Measurements from ENCODE around the gene EPHA3. TPM values are rescaled to one million over a fixed set of nuclear protein-coding genes. Genes with fewer than 3 reads are reported as not detected.

The EPHA3 gene
- 25.6 and 29.2 TPM in 2 replicates for total RNA-seq (2014; rRNA removed; shearing (Covaris generic))

DNA sequence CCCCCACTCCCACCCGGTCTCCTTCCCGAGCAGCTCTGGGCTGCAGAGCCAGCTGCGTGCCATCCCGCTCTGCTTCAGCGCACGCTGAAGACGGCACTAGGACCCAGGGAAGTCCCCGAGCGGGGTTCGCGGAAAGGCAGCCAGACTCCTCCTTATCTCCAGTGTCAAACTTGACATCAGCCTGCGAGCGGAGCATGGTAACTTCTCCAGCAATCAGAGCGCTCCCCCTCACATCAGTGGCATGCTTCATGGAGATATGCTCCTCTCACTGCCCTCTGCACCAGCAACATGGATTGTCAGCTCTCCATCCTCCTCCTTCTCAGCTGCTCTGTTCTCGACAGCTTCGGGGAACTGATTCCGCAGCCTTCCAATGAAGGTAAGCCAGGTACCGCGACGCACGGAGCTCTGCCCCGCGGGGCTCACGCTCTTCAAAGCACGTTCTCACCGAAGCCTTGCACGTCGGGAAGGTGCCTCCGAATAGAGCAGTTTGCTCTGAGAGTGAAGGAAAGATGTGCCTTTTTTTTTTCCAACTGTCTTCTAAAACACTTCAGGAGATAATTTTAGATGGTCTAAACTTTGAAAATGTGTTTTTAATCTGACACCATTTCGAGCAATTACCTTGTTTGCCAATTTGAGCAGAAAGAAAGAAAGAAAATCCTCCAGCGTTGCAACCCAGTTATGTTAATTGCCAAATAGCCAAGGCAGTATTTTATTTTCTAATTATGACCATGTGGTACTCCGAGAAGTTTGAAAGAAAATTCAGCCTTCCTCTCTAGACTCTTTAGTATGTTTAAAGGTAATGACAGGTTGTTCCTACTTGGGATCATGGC lies at the start of gene EPHA3:
Gene EPHA3 (plus strand): TSS at position 161 of the 830 bp plus-strand sequence. CDS start 128 bp downstream, at position 289.

